Mesodermal cell (in vitro differentiated cells): ENCODE measurements around the gene FOXD4L4. TPM values are rescaled to one million over a fixed set of nuclear protein-coding genes. Genes with fewer than 3 reads are reported as not detected.
"Not testable (repeated sequence)": the region's sequence is repeated elsewhere in the genome, so short reads cannot be mapped to it uniquely, and the experiment has no call there.

Experiments
- H3K27ac ChIP-seq: 2 replicates; pipeline ENCODE4 v1.7.0; 2013; ENCODE audit warnings: mild to moderate bottlenecking, low read depth, low read length, moderate library complexity; ENCODE audit not compliant: severe bottlenecking
- H3K36me3 ChIP-seq: 2 replicates; pipeline ENCODE4 v1.7.1; 2013; ENCODE audit warnings: mild to moderate bottlenecking, low read length, moderate library complexity; ENCODE audit not compliant: control insufficient read depth, insufficient read depth
- H3K4me1 ChIP-seq: one replicate; pipeline ENCODE4 v1.7.1; 2013; ENCODE audit warnings: mild to moderate bottlenecking, low read length; ENCODE audit not compliant: insufficient read depth, control insufficient read depth, poor library complexity, severe bottlenecking
- H3K4me3 ChIP-seq: 2 replicates; pipeline ENCODE4 v1.7.0; 2013; ENCODE audit warnings: low read length, control low read depth, mild to moderate bottlenecking; ENCODE audit not compliant: insufficient read depth, poor library complexity, severe bottlenecking; ENCODE audit errors: extremely low read depth
- H3K9me3 ChIP-seq: 2 replicates; pipeline ENCODE4 v1.7.1; 2013; ENCODE audit warnings: mild to moderate bottlenecking, low read length, moderate library complexity; ENCODE audit not compliant: control insufficient read depth
- WGBS, 2 experiments: methylation state at CpG; one replicate each; pipeline ENCODE4 v1.1.5; 2013; ENCODE audit warnings: missing lambda C conversion rate in 2 of 2; ENCODE audit not compliant: insufficient coverage in 2 of 2; 5-methylcytosine and 5-hydroxymethylcytosine counted together
- polyA plus RNA-seq, 2 experiments: library from polyadenylated mRNA; stranded (reverse); fragments of 50-300 nt; gene quantifications; one replicate each; pipeline ENCODE4 v1.2.3, GENCODE V29; 2013

Gene FOXD4L4
- polyA plus RNA-seq (2013, experiment 1 of 2), result not detected
- polyA plus RNA-seq (2013, experiment 2 of 2), result not detected

DNA sequence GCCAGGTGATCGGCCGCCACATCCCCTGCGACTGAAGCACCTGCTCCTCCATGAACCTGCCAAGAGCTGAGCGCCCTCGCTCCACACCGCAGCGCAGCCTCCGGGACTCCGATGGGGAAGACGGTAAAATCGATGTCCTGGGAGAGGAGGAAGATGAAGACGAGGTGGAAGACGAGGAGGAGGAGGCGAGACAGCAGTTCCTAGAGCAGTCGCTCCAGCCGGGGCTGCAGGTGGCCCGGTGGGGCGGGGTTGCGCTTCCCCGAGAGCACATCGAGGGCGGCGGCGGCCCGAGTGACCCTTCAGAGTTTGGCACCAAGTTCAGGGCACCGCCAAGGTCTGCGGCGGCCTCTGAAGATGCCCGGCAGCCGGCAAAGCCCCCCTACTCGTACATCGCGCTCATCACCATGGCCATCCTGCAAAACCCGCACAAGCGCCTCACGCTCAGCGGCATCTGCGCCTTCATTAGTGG is at the start of gene FOXD4L4:
FOXD4L4 (plus strand) TSS at position 51 of the 469 bp plus-strand sequence; CDS start at position 51, 0 bp downstream.
- no CpG with 5 or more reads among the region's 38 CpGs for WGBS, 2 experiments
- H3K36me3 ChIP-seq, H3K4me1 ChIP-seq, H3K9me3 ChIP-seq, H3K27ac ChIP-seq, H3K4me3 ChIP-seq: not testable (repeated sequence)

DNA sequence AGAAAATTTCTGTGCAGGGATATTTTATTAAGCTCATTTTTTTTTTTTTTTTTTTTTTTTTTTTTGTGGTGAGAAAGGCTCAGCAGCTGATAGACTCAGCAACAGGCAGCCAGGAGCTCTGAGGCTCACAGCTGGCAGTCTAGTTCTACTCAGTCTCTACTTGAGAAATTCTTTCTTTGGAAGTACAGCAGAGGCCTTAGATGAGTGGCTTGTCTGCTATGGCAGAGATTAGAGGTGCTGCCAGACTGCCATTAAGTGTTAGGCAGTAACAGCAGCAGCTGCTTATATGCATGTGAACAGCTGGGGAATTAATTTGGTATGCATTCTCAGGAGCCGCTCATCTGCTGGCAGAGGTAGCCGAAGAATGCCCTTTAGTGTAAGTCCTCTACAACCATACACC is 33.4 kb upstream of the FOXD4L4 start:
- H3K4me3 ChIP-seq, H3K27ac ChIP-seq, H3K9me3 ChIP-seq, H3K4me1 ChIP-seq, H3K36me3 ChIP-seq: not testable (repeated sequence)
- no CpG with 5 or more reads among the region's 2 CpGs for WGBS, 2 experiments

DNA sequence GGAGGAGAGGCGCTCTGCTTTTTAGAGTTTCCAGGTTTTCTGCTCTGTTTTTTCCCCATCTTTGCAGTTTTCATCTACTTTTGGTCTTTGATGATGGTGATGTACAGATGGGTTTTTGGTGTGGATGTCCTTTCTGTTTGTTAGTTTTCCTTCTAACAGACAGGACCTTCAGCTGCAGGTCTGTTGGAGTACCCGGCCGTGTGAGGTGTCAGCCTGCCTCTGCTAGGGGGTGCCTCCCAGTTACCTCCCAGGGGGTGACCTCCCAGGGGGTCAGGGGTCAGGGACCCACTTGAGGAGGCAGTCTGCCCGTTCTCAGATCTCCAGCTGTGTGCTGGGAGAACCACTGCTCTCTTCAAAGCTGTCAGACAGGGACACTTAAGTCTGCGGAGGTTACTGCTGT is 22.5 kb upstream of the FOXD4L4 start:
- H3K4me3 ChIP-seq, H3K9me3 ChIP-seq, H3K27ac ChIP-seq, H3K36me3 ChIP-seq, H3K4me1 ChIP-seq: not testable (repeated sequence)
- WGBS, 2 experiments, result no CpG with 5 or more reads among the region's 5 CpGs

DNA sequence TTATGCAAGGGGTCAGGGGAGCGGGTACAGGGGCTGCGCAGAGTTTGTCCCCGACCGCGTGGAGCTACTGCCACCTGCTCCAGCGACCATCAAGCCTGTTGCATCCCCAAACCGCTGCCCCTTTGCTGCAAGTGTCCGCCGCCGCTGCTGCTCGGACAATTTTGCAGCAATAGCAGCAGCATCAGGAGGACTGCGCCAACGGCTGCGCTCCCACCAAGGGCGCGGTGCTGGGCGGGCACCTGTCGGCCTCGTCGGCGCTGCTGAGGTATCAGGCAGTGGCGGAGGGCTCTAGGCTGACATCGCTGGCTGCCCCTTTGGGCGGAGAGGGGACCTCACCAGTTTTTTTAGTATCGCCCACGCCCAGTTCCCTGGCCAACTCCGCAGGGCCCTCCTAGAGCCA is 1.2 kb downstream of the FOXD4L4 start:
- WGBS, 2 experiments, result no CpG with 5 or more reads among the region's 27 CpGs
- not testable (repeated sequence) for H3K4me3 ChIP-seq, H3K27ac ChIP-seq, H3K9me3 ChIP-seq, H3K36me3 ChIP-seq, H3K4me1 ChIP-seq
